Vagina (tissue), 2 donors: ENCODE results near the gene AGFG1. TPM values are rescaled to one million over a fixed set of nuclear protein-coding genes. Genes with fewer than 3 reads are reported as not detected.

Experiments
- DNase-seq, 2 donors: peaks; one replicate each; pipeline ENCODE4 v3.0.0-alpha.2; 2017; ENCODE audit errors: extremely low spot score in 2 of 2
- H3K27ac ChIP-seq: fragments of 200-600 bp; sonication (generic); one replicate; pipeline ENCODE4 v1.5.1; 2019
- H3K27me3 ChIP-seq: fragments of 200-600 bp; sonication (generic); one replicate; pipeline ENCODE4 v1.5.1; 2019
- H3K36me3 ChIP-seq, 2 donors: fragments of 200-600 bp; sonication (generic); one replicate each; pipeline ENCODE4 v1.5.1; 2017 to 2019
- H3K4me1 ChIP-seq: fragments of 200-600 bp; sonication (generic); one replicate; pipeline ENCODE4 v1.5.1; 2019
- H3K4me3 ChIP-seq, 2 donors: fragments of 200-600 bp; sonication (generic); 1 replicate in 1 of 2; 2 replicates in 1 of 2; pipeline ENCODE4 v1.5.1; 2016 to 2019
- H3K9me3 ChIP-seq: fragments of 200-600 bp; sonication (generic); one replicate; pipeline ENCODE4 v1.5.1; 2019
- CTCF ChIP-seq, 3 experiments: fragments of 450-650 bp in 2 of 3; fragments of 200-600 bp in 1 of 3; sonication (generic) in 1 of 3; IDR thresholded peaks; one replicate each; pipeline ENCODE4 v1.5.1; 2017 to 2019; ENCODE audit warnings: antibody characterized with exemption in 3 of 3, mild to moderate bottlenecking in 2 of 3, moderate library complexity in 2 of 3
- POLR2A ChIP-seq, 2 donors: fragments of 450-650 bp; IDR thresholded peaks; one replicate each; pipeline ENCODE4 v1.6.1; 2017; ENCODE audit warnings: antibody characterized with exemption in 2 of 2, mild to moderate bottlenecking in 2 of 2, moderate library complexity in 2 of 2
- POLR2AphosphoS5 ChIP-seq, 2 donors: sonication (generic); formaldehyde crosslinking; IDR thresholded peaks; one replicate each; pipeline ENCODE4 v1.9.0; 2017; ENCODE audit warnings: antibody characterized with exemption in 2 of 2, mild to moderate bottlenecking in 2 of 2, low read depth in 1 of 2; ENCODE audit not compliant: insufficient read depth in 1 of 2
- intact Hi-C: fragments of 100-400 bp; cut with DNase I; formaldehyde crosslinking; loops from one replicate; pipeline ENCODE4 v1.15.1; 2023
- total RNA-seq: library from RNA; depleted of rRNA; stranded (reverse); fragments of >200 nt; gene quantifications from one replicate; pipeline ENCODE4 v1.2.3, GENCODE V29; 2016

Gene AGFG1
- total RNA-seq, 1 donor from 2014 or later, result 53.3 TPM

DNA sequence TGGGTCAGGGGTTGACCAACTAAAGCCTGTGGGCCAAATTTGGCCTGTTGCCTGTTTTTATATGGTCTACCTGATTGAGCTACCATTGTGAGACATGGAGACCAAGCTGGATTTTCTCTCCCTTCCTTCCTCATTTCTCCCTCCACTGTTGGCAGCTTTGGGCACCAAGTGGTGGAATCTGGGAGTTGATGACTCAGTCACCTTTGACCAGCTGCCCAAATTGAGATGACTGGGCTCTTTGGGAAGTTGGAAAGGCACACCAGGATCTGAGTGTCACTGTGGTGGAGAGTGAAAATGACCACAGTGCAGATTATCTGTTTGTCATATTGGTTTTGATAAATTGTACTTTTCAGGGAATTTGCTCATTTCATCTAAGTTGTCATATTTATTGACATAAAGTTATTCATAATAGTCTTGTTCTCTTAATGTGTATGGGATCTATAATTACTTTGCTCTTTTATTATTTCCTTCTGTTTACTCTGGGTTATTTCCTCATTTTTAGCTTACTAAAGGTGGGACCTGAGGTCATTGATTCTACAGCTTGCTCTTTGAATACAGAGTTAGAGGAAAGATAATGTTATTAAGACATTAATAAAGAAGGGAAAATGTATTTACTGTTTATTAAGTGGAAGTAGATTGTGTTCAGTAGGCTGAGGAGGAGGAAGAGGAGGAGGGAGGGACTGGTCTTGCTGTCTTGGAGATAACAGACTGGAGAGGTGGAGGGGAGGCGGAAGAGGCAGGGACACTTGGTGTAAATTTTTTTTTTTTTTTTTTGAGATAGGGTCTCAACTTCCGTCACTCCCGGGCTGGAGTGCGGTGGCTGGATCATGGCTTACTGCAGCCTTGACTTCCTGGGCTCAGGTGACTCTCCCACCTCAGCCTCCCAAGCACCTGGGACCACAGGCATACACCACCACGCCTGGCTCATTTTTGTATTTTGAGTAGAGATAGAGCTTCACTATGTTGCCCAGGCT lies 31.8 kb downstream of the AGFG1 start:
- H3K4me1 ChIP-seq, result peaks cover 34% of the 10 kb centered on the region
- H3K36me3 ChIP-seq, result no peaks in the 10 kb centered on the region
- intact Hi-C loops, result no loop called here
- no peak overlapping the region for H3K27ac ChIP-seq
- H3K27me3 ChIP-seq, result no peaks in the 10 kb centered on the region
- TF ChIP-seq POLR2AphosphoS5 (IDR thresholded peaks at IDR 0.05; ENCODE audit: insufficient read depth in 1 of 2, low read depth in 1 of 2), result no peak
- no peak for TF ChIP-seq CTCF (IDR thresholded peaks at IDR 0.05)
- no peak for TF ChIP-seq POLR2A (IDR thresholded peaks at IDR 0.05)
- no peak overlapping the region for H3K4me3 ChIP-seq
- no peak for DNase-seq
- no peaks in the 10 kb centered on the region for H3K9me3 ChIP-seq

DNA sequence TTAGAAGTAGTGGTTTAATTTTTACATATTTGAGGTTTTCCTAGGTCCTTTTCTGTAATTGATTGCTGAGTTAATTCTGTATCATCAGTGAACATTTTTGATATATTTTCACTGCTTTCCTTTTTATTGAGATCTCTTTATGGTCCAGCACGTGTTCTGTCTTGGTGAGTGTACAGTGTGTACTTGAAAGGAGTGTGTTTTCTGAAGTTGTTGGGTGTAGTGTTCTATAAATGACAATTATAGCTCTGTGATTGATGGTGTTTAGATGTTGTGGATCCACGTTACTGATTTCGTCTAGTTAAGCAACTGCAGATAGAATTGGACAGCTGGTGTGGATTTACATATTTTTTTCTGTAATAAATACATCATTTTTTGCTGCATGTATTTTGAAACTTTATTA lies 32.7 kb downstream of the AGFG1 start:
- Histone ChIP-seq H3K27me3 (no peaks in the 10 kb centered on the region), H3K36me3 (no peaks in the 10 kb centered on the region), H3K4me3 (no peak overlapping the region), H3K27ac (no peak overlapping the region), H3K4me1 (peaks cover 35% of the 10 kb centered on the region), H3K9me3 (no peaks in the 10 kb centered on the region)
- TF ChIP-seq CTCF (IDR thresholded peaks at IDR 0.05) (no peak), POLR2A (IDR thresholded peaks at IDR 0.05) (no peak), POLR2AphosphoS5 (IDR thresholded peaks at IDR 0.05; ENCODE audit: insufficient read depth in 1 of 2, low read depth in 1 of 2) (peak in 1 of 2 donors; percentile 56)
- DNase-seq, result no peak
- intact Hi-C loops, result no loop called here

GRCh38 chr2:227506456-227506855 lies 34.5 kb downstream of the AGFG1 start:
- DNase-seq, result no peak
- TF ChIP-seq POLR2AphosphoS5 (IDR thresholded peaks at IDR 0.05; ENCODE audit: insufficient read depth in 1 of 2, low read depth in 1 of 2), result no peak
- no peak for TF ChIP-seq CTCF (IDR thresholded peaks at IDR 0.05)
- TF ChIP-seq POLR2A (IDR thresholded peaks at IDR 0.05), result no peak
- H3K27ac ChIP-seq, result no peak overlapping the region
- intact Hi-C loops, result no loop called here
- H3K36me3 ChIP-seq, result no peaks in the 10 kb centered on the region
- H3K9me3 ChIP-seq, result no peaks in the 10 kb centered on the region
- peaks cover 52% of the 10 kb centered on the region for H3K4me1 ChIP-seq
- H3K4me3 ChIP-seq, result no peak overlapping the region
- no peaks in the 10 kb centered on the region for H3K27me3 ChIP-seq

- Histone ChIP-seq H3K27me3 (no peaks in the 10 kb centered on the region), H3K9me3 (no peaks in the 10 kb centered on the region), H3K4me1 (peaks cover 64% of the 10 kb centered on the region)
These were observed 36.0 kb downstream of the AGFG1 start for GRCh38 chr2:227507963-227508362.

More at GRCh38 chr2:227507963-227508362, 36.0 kb downstream of the AGFG1 start:
- DNase-seq, result no peak
- Histone ChIP-seq H3K36me3 (no peaks in the 10 kb centered on the region), H3K4me3 (no peak overlapping the region), H3K27ac (no peak overlapping the region)
- TF ChIP-seq POLR2A (IDR thresholded peaks at IDR 0.05), result no peak
- TF ChIP-seq CTCF (IDR thresholded peaks at IDR 0.05), result no peak
- TF ChIP-seq POLR2AphosphoS5 (IDR thresholded peaks at IDR 0.05; ENCODE audit: insufficient read depth in 1 of 2, low read depth in 1 of 2), result no peak
- intact Hi-C loops, result no loop called here
